ENCODE results near the gene PAQR5. TPM values are rescaled to one million over a fixed set of nuclear protein-coding genes. Genes with fewer than 3 reads are reported as not detected.
A peak's percentile ranks its signal among the peaks of the same experiment; 100 is the strongest.

PAQR5 gene
- total and polyA plus RNA-seq, 9 of the 15 experiments (the other 6 are each of a cell fraction or from before 2014, with no cell fraction given), result 0.04 to 0.08 TPM; not detected in 7

- TF ChIP-seq HINFP (tag; conservative IDR thresholded peaks at IDR 0.05; ENCODE audit: low read depth) (no peak), ZNF766 (CRISPR knock-in tag; conservative IDR thresholded peaks at IDR 0.05) (0 out of 2 replicates have a peak, but pooled peaks have one; percentile 19), IFI16 (CRISPR knock-in tag; IDR thresholded peaks at IDR 0.05) (no peak), TEAD1 (CRISPR knock-in tag; IDR thresholded peaks at IDR 0.05) (peak in 1 of 2 experiments; percentile 82; a peak in 2 of 4 replicates), FOXP1 (CRISPR knock-in tag; IDR thresholded peaks at IDR 0.05) (0 out of 2 replicates have a peak, but pooled peaks have one; percentile 54), YY1 (IDR thresholded peaks at IDR 0.05; ENCODE audit: borderline replicate concordance in 1 of 3, control insufficient read depth in 1 of 3, extremely low read depth in 1 of 3, insufficient read depth in 3 of 3, insufficient read length in 1 of 3, insufficient replicate concordance in 2 of 3, low read depth in 1 of 3, low read length in 2 of 3) (peak in 1 of 3 experiments; percentile 8), RBBP5 (IDR thresholded peaks at IDR 0.05; ENCODE audit: borderline replicate concordance, insufficient read depth, low read length, poor library complexity, severe bottlenecking) (peak; percentile 5), TRIM24 (IDR thresholded peaks at IDR 0.05) (0 out of 4 replicates have a peak, but pooled peaks of 1 of the 2 experiments have one; percentile 19), NONO (IDR thresholded peaks at IDR 0.05; ENCODE audit: low read depth in 2 of 2, low read length in 1 of 2) (no peak), ZZZ3 (IDR thresholded peaks at IDR 0.05) (no peak), YBX1 (IDR thresholded peaks at IDR 0.05) (no peak), SMARCA5 (IDR thresholded peaks at IDR 0.05) (peak; percentile 46; the same call in 1 of the 2 replicates), HDAC1 (IDR thresholded peaks at IDR 0.05) (peak in 1 of 2 experiments; percentile 50; a peak in 1 of 4 replicates), CBX3 (IDR thresholded peaks at IDR 0.05; ENCODE audit: borderline replicate concordance in 1 of 2, low read length in 2 of 2) (0 out of 3 replicates have a peak, but pooled peaks of 1 of the 2 experiments have one; percentile 13), ZFP36 (IDR thresholded peaks at IDR 0.05; ENCODE audit: low read depth, low read length, partially characterized antibody) (no peak), HMG20A (CRISPR knock-in tag; conservative IDR thresholded peaks at IDR 0.05) (no peak), ILF3 (IDR thresholded peaks at IDR 0.05; ENCODE audit: borderline replicate concordance) (no peak), ZNF79 (CRISPR knock-in tag; IDR thresholded peaks at IDR 0.05; ENCODE audit: low read depth) (no peak)
- TF ChIP-seq, protein P1, sequence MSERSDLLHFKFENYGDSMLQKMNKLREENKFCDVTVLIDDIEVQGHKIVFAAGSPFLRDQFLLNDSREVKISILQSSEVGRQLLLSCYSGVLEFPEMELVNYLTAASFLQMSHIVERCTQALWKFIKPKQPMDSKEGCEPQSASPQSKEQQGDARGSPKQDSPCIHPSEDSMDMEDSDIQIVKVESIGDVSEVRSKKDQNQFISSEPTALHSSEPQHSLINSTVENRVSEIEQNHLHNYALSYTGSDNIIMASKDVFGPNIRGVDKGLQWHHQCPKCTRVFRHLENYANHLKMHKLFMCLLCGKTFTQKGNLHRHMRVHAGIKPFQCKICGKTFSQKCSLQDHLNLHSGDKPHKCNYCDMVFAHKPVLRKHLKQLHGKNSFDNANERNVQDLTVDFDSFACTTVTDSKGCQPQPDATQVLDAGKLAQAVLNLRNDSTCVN (CRISPR knock-in tag; IDR thresholded peaks at IDR 0.05), result no peak
- TF ChIP-seq, protein P2, sequence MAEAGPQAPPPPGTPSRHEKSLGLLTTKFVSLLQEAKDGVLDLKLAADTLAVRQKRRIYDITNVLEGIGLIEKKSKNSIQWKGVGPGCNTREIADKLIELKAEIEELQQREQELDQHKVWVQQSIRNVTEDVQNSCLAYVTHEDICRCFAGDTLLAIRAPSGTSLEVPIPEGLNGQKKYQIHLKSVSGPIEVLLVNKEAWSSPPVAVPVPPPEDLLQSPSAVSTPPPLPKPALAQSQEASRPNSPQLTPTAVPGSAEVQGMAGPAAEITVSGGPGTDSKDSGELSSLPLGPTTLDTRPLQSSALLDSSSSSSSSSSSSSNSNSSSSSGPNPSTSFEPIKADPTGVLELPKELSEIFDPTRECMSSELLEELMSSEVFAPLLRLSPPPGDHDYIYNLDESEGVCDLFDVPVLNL (CRISPR knock-in tag; IDR thresholded peaks at IDR 0.05; ENCODE audit: low read depth), result peak; percentile 38; the same call in 1 of the 2 replicates
- TF ChIP-seq, protein P3, sequence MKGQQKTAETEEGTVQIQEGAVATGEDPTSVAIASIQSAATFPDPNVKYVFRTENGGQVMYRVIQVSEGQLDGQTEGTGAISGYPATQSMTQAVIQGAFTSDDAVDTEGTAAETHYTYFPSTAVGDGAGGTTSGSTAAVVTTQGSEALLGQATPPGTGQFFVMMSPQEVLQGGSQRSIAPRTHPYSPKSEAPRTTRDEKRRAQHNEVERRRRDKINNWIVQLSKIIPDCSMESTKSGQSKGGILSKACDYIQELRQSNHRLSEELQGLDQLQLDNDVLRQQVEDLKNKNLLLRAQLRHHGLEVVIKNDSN (CRISPR knock-in tag; IDR thresholded peaks at IDR 0.05), result no peak
Measured at GRCh38 chr15:69451951-69452691, 153.4 kb downstream of the PAQR5 start (continued).
